LHCN-M2 (cell line): Measurements from ENCODE around the gene PRPF18. TPM values are rescaled to one million over a fixed set of nuclear protein-coding genes. Genes with fewer than 3 reads are reported as not detected.

Experiments
- DNase-seq: peaks from one replicate; pipeline ENCODE4 v3.0.0-alpha.2; 2012; ENCODE audit warnings: low read depth
- total RNA-seq: library from RNA; depleted of rRNA; stranded (reverse); fragments of >200 nt; gene quantifications from 2 replicates; pipeline ENCODE4 v1.2.3, GENCODE V29; 2014; rRNA removed

The PRPF18 gene
- total RNA-seq, 1 experiment from 2014 or later = 33.1 TPM

DNA sequence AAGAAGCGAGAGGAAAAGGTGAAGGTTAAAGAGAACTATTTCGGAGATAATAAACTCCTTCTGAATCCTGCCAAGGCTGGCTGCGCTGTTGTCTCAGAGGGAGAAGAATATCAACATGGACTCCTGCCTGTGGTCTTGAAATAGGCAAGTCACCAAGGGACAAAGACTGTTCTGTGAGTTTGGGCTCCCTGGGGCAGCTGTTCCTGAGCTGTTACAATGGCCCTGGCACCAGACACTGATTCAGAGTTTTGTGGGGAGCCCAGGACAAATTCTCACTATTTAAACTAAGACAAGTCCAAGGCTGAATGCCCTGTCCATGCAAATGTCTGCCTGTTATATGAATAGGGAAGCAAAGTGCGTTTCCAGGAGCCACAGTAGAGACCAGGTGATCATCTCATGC lies 81.4 kb downstream of the PRPF18 start:
- DNase-seq = no peak

DNA sequence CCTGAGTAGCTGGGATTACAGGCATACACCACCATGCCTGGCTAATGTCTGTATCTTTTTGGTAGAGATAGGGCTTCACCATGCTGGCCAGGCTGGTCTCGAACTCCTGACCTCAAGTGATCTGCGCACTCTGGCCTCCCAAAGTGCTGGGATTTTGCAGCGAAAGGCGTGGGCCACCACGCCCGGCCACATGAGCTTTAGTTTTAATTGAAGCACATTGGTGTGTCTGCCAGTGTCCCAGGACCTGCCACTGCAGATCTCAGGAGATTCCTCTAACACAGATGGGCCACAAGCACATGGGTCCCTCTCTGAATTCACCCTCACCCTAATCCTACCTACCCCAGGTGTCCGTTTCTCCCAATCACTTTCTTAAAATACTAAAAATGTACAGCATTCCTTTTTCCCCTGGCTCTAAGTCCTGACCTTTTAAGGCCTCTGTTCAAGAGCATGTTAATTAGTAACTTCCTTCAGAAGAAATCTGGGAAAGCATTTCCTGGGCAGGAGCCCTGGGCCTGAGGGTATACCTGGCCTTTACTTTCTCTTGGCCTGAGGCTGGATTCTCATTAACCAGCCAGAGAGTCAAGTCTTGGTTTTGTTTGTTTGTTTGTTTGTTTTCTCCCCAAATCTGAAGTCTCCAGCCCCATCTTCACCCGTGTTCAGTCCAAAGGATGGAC lies 82.6 kb downstream of the PRPF18 start:
- DNase-seq = no peak

DNA sequence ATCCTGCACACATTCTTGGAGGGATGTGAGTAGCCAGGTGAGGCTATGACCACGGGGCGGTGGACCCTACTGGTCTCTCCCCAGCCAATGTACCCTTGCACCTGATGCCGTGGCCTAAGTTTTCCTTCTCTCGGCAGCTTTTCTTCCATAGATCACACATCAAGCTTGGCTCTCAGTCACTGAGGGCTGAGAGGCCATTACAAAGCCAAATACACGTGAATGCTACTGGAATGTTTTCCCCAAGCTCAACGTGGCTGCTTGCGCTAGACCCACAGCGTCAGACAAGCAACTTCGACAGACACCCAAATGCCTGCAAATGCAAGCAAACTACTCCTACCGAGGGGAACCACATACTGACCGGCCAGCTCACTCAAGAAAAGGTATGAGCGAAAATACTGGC lies 83.1 kb downstream of the PRPF18 start:
- no peak for DNase-seq

DNA sequence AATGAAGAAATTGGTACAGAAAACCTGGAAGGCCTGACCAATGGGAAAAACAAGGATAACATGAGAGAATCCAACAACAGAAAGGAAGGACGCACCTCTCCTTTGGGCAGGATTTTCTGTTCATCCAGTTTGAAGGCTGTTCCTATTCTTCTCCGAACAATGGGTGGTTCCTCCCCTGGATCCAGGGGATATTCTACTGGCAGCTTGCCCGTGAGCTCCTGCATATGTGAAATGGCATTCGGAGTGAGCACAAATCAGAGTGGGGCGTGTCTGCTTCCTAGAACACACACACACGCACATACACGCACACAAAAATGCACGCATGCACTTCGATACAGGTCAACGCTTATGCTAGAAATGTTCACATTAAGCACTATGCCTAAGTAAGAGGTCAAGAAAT lies 83.5 kb downstream of the PRPF18 start:
- no peak for DNase-seq

DNA sequence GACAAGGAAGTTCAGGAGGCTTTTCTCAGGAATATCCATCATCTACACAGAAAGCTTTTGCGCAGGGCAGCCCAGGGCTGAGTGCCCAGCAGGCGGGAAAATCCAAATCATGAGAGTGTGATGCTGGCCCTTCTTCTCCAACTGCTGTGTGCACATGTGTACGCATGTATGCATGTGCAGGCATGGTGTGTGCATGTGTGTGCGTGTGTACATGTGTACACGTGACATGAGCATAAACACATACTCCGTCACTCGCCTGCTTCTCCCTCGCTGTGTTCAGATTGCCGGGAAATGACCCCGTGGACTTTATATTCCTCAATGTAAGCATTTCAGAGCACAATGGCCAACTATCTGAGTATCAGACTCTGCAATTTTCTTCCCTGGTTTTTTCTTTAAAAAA lies 85.1 kb downstream of the PRPF18 start:
- DNase-seq = no peak

DNA sequence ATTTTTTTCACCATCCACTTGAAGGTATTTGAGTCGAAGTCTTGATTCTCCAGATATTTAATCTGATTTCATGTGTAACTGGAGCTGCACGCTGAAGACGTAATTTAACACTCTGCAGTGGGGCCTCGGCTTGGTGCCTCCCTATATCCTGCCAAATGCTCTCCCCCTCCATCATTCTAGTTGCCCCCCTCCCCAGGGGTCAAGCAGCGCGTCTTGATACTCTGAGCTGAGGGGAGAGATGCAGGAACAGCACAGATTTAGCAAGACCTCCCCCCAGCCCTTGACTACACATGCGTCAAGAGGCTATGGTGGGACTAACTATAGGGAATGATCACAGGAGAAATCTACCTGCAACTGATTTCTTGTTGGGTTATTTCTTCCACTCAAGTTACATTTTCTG lies 85.8 kb downstream of the PRPF18 start:
- no peak for DNase-seq

DNA sequence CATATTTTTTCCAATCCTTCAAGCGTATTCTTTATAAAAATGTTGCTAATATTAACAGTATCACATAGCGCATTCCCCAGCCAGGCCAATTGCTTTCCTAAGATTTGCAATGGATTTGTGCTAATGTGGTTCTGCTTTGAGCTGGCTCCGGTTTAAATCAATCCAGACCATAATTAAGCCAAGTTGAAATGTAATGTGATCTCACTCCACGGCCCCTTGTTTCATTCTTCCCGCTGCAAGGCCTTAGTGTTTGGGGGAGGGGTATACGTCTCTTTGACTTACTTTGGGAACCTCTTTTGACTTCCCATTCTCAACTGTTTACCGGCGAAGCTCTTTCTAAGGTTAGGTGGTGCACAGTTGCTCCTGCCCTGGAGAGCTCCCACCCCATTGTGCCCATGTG lies 86.4 kb downstream of the PRPF18 start:
- no peak for DNase-seq

DNA sequence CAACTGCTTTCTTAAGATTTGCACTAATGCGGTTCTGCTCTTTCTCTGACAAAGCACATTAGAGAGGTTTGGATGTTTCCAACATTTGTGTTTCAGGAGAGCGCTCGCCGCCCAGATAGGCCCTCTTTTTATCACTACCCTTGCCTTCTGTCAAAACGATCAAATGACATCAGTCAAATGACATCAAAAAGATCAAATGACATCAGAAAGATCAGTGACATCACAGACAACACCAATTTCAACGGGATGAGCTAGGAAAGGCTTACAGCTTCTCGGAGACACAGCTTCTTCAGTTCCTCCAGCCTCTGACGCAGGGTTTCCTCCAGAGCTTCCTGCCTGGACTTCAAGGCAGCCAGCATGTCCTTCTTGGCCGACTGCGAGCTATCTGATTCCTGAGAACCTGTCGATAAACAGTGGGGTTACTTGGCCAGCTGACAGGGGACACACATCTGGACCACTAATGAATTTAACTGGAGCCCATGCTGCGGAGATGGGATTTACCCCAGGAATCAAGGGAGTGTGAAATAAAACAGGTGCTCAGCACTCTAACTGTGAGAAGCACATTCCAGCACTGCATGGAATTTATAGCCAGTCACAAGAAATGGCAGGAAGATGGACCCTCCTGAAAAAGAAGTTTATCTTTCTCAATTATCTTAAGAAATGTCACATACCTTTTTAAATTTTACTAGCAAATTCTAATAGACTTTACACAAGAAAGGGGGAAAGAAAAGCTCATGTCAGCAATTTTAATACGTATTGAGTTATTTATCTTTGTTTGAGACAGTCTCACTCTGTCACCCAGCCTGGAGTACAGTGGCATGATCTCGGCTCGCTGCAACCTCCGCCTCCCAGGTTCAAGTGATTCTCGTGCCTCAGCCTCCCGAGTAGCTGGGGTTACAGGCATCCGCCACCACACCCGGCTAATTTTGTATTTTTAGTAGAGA lies 88.2 kb downstream of the PRPF18 start:
- DNase-seq = no peak

DNA sequence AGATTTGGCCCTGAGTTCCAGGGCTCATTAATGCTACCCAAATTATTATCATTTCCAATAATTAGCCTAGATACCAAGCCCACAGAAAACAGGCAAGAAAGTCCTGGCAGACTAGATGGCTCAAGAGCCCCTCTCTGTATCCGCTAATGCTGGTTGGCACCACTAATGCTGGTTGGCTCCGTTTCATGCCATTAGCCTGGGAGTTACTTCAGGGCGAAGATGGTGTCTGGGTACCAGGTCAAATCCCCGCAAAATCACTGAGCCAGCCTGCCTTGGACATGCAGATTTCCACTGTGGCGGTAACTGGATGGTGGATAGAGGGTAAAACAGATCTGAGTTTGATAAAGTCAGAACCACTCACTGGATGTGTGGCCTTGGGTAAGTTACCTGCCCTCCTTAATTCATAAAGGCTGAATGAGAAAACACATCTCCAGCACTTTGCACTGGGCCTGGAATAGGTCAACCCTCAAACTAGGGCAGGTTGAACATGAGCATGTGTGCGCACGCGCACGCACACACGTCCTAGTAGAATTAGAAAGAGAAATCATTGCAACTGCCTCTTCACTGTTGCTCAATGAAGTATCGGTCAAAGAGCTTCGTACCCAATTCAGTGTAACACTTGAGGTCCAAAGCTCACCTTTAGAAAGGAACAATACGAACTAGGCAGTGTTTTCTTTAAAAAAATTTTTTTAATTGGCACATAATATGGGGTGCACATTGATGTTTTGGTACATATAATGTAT lies 91.5 kb downstream of the PRPF18 start:
- no peak for DNase-seq

Other genes starting within 250 kb of the PRPF18 start
- 53.5 and 60.7 TPM in 2 replicates for gene SEPHS1, start 238.7 kb upstream of the PRPF18 start, total RNA-seq
- 4.2 and 5.6 TPM in 2 replicates for gene BEND7, start 58.0 kb upstream of the PRPF18 start, total RNA-seq